ENCODE measurements around the gene PAPSS2. TPM values are rescaled to one million over a fixed set of nuclear protein-coding genes. Genes with fewer than 3 reads are reported as not detected.
"Not testable (repeated sequence)": the region's sequence is repeated elsewhere in the genome, so short reads cannot be mapped to it uniquely, and the experiment has no call there.

Gene PAPSS2
- total RNA-seq, 1 donor from 2014 or later, result 11.1 TPM

DNA sequence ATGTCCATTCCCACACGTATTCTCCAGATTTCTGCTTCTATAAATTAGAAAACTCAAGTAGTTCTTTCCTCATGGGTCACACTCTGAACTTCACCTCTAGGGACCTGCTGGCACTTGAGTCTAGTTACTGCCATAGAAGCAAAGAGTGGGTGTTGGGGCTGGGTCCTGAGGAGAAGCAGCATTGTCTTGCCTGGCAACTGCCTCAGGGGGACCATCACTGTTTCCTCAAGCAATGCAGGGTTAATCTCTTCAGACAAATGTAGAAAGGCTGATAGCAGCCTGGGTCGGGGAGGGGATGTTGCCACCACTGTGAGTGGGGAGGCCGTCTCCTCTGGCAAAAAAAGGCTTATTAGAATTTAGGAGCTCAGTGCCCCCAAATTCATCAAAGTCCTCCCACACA is 20.2 kb upstream of the PAPSS2 start:
- no peak for ATAC-seq
- intact Hi-C loops (cut with DNase I), result no loop called here
- DNase-seq (ENCODE audit: missing footprints), result no peak

GRCh38 chr10:87640043-87640442 is 19.6 kb upstream of the PAPSS2 start:
- intact Hi-C loops (cut with DNase I), result no loop called here
- no peak for ATAC-seq
- DNase-seq (ENCODE audit: missing footprints), result no peak

DNA sequence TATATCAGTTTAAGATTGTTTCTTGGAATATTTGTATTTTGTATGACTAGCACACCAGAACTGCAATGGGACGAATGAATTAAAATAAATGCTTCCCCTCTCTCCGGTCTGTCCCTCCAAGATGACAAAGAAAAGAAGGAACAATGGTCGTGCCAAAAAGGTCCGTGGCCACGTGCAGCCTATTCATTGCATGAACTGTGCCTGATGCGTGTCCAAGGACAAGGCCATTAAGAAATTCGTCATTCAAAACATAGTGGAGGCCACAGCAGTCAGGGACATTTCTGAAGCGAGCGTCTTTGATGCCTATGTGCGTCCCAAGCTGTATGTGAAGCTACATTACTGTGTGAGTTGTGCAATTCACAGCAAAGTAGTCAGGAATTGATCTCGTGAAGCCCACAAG is 17.2 kb upstream of the PAPSS2 start:
- no peak for ATAC-seq
- intact Hi-C loops (cut with DNase I), result no loop called here
- DNase-seq (ENCODE audit: missing footprints), result no peak

- ATAC-seq, result no peak
- intact Hi-C loops (cut with DNase I), result no loop called here
- no peak for DNase-seq (ENCODE audit: missing footprints)
Measured at GRCh38 chr10:87642988-87643387, 16.7 kb upstream of the PAPSS2 start.

- no peak for DNase-seq (ENCODE audit: missing footprints)
- intact Hi-C loops (cut with DNase I), result no loop called here
Measured at GRCh38 chr10:87643920-87644319, 15.8 kb upstream of the PAPSS2 start.

DNA sequence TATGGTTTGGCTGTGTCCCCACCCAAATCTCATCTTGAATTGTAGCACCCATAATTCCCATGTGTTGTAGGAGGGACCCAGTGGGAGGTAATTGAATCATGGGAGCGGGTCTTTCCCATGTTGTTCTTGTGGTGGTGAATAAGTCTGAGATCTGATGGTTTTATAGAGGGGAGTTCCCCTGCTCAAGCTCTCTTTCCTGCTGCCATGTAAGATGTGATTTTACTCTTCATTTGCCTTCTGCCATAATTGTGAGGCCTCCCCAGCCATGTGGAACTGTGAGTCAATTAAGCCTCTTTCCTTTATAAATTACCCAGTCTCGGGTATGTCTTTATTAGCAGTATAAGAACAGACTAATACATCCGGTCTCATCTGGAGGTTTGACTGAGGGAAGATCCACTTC is 15.2 kb upstream of the PAPSS2 start:
- ATAC-seq; DNase-seq (ENCODE audit: missing footprints); intact Hi-C loops (cut with DNase I): not testable (repeated sequence)

More at GRCh38 chr10:87643920-87644319, 15.8 kb upstream of the PAPSS2 start:
- ATAC-seq, result no peak

- intact Hi-C loops (cut with DNase I), result no loop called here
- peak; percentile 16 for ATAC-seq
- DNase-seq (ENCODE audit: missing footprints), result no peak
Measured at GRCh38 chr10:87646192-87646909, 13.3 kb upstream of the PAPSS2 start.

DNA sequence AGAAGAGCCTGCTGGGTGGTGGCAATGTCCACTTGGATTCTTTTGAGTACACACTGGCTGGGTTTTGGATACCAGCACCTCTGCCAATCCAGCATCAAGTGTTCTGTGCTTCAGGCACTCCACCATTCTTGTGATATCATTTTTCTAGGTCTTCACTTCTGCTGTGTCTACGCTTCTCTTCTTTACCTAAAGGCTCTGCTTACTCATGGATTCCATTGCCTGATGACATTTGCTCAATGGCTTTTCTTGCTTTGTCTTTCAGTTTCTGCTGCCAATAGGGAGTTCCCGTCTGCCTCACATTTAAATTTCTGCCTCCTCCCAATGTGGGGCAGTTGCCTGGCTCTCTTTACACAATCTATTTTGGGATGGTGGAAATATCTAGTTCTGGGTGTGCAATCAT is 12.7 kb upstream of the PAPSS2 start:
- peak; percentile 28 for ATAC-seq
- DNase-seq (ENCODE audit: missing footprints), result no peak
- intact Hi-C loops (cut with DNase I), result no loop called here

DNA sequence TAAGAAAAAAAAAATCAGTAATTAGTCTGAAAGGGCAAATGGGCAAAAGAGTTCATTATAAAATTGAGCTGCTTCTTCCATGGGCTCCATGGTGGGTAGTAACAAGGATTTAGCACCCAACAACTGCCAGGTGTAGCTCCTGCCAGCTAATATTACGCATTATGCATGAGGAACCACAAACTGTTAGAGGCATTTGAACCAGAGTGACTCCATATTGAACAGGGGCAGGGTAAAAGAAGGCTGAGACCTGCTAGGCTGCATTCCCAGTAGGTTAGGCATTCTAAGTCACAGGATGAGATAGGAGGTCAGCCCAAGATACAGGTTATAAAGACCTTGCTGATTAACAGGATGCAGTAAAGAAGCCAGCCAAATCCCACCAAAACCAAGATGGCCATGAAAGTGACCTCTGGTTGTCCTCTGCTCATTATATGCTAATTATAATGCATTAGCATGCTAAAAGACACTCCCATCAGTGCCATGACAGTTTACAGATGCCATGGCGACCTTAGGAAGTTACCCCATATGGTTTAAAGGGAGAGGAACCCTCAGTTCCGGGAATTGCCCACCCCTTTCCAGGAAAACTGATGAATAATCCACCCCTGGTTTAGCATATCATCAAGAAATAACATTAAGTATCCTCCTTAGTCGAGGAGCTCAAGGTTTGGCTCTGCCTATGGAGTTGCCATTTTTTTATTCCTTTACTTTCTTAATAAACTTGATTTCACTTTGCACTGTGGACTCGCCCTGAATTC is 8.7 kb upstream of the PAPSS2 start:
- intact Hi-C loops (cut with DNase I), result loop anchor here (10.0 kb wide), 1 partner anchor 116 kb away; no protein-coding TSS in a partner anchor
- ATAC-seq (no peak), DNase-seq (ENCODE audit: missing footprints) (no peak)

GRCh38 chr10:87651801-87652200 is 7.9 kb upstream of the PAPSS2 start:
- ATAC-seq, result no peak
- no peak for DNase-seq (ENCODE audit: missing footprints)
- intact Hi-C loops (cut with DNase I), result loop anchor here (10.0 kb wide), 1 partner anchor 117 kb away; no protein-coding TSS in a partner anchor

- no peak for DNase-seq (ENCODE audit: missing footprints)
- intact Hi-C loops (cut with DNase I), result loop anchor here (10.0 kb wide), 1 partner anchor 117 kb away; no protein-coding TSS in a partner anchor
- no peak for ATAC-seq
Measured at GRCh38 chr10:87652261-87652660, 7.4 kb upstream of the PAPSS2 start.

DNA sequence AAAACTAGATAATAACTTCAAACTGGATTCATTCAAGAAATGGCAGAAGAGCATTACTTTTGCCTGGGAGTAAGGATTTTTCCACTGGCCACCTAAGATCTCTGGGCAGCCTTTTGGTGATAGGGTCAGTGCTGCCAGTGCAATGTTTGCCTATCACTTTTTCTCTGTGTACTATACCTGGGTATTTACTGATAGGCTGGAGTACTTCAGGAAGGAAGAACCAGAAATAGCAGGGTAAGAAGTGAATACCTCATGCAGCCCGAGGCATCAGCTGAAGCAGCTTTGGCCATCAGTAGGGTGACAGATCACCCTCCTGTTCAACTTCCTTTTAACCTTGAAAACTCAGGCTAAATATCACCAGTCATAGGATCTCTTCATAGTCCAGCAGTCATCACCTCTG is 5.5 kb upstream of the PAPSS2 start:
- DNase-seq (ENCODE audit: missing footprints), result no peak
- ATAC-seq, result no peak
- intact Hi-C loops (cut with DNase I), result loop anchor here (10.0 kb wide), 1 partner anchor 119 kb away; no protein-coding TSS in a partner anchor

DNA sequence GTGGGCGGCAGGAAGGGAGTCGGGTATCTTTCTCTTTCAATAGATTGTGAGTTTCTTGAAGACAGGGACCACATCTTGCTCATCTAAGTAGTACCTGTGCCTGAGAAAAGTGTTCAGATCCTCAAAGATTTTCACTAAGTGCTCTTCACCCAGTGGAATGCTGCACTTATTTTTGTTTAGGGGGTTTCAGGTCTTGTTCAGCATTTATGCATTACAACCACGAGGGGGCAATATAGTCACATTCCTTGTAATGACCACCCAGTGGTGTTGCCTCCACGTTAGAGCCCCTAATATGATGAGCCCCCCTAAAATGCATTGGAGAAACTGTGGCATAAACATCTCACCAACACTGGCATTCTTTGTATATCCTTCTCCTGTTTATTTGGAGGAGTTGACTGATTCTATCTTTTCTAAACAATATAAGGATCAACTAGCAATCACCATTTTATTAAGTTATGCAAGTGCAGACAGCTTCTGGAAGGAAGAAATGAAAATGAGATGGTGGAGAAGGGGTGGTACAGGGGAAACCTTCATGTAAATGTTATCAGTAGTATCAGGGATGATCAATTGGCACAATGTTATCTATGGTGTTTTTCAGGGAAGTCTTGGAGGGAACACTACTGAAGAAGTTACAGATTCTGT is 3.1 kb upstream of the PAPSS2 start:
- ATAC-seq (no peak), DNase-seq (ENCODE audit: missing footprints) (no peak)
- intact Hi-C loops (cut with DNase I), result loop anchor here (1.0 to 10.0 kb wide), 2 partner anchors 79 to 122 kb away; no protein-coding TSS in a partner anchor

GRCh38 chr10:87657371-87657770 is 2.3 kb upstream of the PAPSS2 start:
- intact Hi-C loops (cut with DNase I), result loop anchor here (10.0 kb wide), 1 partner anchor 123 kb away; no protein-coding TSS in a partner anchor
- ATAC-seq (no peak), DNase-seq (ENCODE audit: missing footprints) (no peak)

GRCh38 chr10:87658321-87658795 is 1.3 kb upstream of the PAPSS2 start:
- ATAC-seq (no peak), DNase-seq (ENCODE audit: missing footprints) (no peak)
- intact Hi-C loops (cut with DNase I), result loop anchor here (10.0 kb wide), 1 partner anchor 124 kb away; no protein-coding TSS in a partner anchor

- intact Hi-C loops (cut with DNase I), result loop anchor here (10.0 kb wide), 1 partner anchor 124 kb away; no protein-coding TSS in a partner anchor
- no peak for ATAC-seq
- DNase-seq (ENCODE audit: missing footprints), result no peak
Measured at GRCh38 chr10:87658858-87659555, 671 bp upstream of the PAPSS2 start.

- DNase-seq (ENCODE audit: missing footprints) (peak; percentile 68), ATAC-seq (peak; percentile 56)
- intact Hi-C loops (cut with DNase I), result no loop called here
Measured at GRCh38 chr10:87660484-87661133, 931 bp downstream of the PAPSS2 start.
